Peyer's patch (tissue), 4 donors: Measurements from ENCODE around the gene PLOD1.

Source experiments
- POLR2A ChIP-seq, 2 donors: fragments of 450-650 bp; IDR thresholded peaks; one replicate each; pipeline ENCODE4 v1.5.1; 2017; ENCODE audit warnings: antibody characterized with exemption in 2 of 2, mild to moderate bottlenecking in 2 of 2, moderate library complexity in 2 of 2
- TF ChIP-seq, protein P1 (sequence below), 6 experiments: fragments of 450-650 bp in 4 of 6; fragments of 200-600 bp in 2 of 6; sonication (generic) in 1 of 6; IDR thresholded peaks; one replicate each; pipeline ENCODE4 v1.5.1; 2017 to 2019; ENCODE audit warnings: antibody characterized with exemption in 6 of 6, mild to moderate bottlenecking in 3 of 6, moderate library complexity in 1 of 6

DNA sequence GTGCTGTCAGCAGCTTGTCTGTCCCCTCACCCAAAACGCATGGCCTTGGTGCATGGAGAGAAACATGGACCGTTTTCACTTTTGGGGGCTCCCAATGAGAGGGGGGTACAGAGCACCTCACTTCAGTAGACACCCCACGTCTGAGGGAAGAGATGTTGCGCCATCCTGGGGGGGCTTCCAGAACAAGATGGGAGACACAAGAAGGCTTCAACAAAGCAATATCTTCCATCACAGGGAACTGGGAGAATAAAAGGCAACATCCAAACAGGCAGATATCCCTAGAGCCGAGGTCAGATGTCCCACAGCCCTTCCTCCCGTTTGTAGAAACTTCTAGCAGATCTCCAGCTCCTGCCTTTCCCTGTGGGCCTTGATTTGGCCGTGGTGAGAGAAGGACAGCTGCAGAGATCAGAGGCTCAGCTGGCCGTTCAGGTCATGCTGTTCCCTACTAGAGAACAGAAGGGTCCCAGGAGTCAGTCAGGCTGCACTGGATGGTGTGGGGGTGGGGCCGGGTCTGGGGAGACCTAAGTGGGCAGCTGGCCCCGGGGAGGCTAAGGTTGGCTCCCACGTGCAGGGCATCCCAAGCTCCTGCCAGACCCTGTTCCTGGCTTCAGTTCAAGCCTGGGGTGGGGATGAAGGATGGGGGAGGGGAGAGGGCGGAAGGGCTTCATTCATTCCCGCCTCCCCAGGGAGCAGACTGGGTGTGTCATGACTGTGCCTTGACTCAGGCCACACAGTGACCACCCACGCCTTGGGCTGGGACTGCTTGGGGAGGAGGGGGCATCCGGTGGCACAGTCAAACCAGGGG, 4.4 kb downstream of the PLOD1 start:
- TF ChIP-seq, protein P1, sequence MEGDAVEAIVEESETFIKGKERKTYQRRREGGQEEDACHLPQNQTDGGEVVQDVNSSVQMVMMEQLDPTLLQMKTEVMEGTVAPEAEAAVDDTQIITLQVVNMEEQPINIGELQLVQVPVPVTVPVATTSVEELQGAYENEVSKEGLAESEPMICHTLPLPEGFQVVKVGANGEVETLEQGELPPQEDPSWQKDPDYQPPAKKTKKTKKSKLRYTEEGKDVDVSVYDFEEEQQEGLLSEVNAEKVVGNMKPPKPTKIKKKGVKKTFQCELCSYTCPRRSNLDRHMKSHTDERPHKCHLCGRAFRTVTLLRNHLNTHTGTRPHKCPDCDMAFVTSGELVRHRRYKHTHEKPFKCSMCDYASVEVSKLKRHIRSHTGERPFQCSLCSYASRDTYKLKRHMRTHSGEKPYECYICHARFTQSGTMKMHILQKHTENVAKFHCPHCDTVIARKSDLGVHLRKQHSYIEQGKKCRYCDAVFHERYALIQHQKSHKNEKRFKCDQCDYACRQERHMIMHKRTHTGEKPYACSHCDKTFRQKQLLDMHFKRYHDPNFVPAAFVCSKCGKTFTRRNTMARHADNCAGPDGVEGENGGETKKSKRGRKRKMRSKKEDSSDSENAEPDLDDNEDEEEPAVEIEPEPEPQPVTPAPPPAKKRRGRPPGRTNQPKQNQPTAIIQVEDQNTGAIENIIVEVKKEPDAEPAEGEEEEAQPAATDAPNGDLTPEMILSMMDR (IDR thresholded peaks at IDR 0.05) = no peak
- no peak for TF ChIP-seq POLR2A (IDR thresholded peaks at IDR 0.05)
